ENCODE measurements around the gene IL4. TPM values are rescaled to one million over a fixed set of nuclear protein-coding genes. Genes with fewer than 3 reads are reported as not detected.

The IL4 gene
- polyA plus RNA-seq, 1 donor (not counting 4 experiments of a cell fraction or from before 2014, with no cell fraction given): not detected

- peaks cover 3% of the 10 kb centered on the region for H3K4me1 ChIP-seq (ENCODE audit: control insufficient read depth, extremely low read depth, insufficient read depth, low read length)
- H3K4me2 ChIP-seq (ENCODE audit: control insufficient read depth, extremely low read depth, insufficient read depth, low read depth, low read length): peak overlapping the region; percentile 81
- H3K79me2 ChIP-seq (ENCODE audit: control insufficient read depth, insufficient read depth, low read length): no peaks in the 10 kb centered on the region
- DNase-seq (ENCODE audit: low read depth, low spot score) (no peak), FAIRE-seq (no peak)
- peaks cover 36% of the 10 kb centered on the region for H3K27me3 ChIP-seq (ENCODE audit: control insufficient read depth, extremely low read depth, insufficient read depth, low read length)
- dilution Hi-C loops (cut with MboI; ENCODE audit: extremely low pct_ligation_motif_present, low sequenced_read_pairs): no loop called here
- no peaks in the 10 kb centered on the region for H4K20me1 ChIP-seq (ENCODE audit: control insufficient read depth, extremely low read depth, insufficient read depth, low read length)
- TF ChIP-seq CTCF (optimal IDR thresholded peaks at IDR 0.05 in 1 of 3, IDR thresholded peaks at IDR 0.05 in 1 of 3, conservative IDR thresholded peaks at IDR 0.05 in 1 of 3; ENCODE audit: extremely low read depth in 1 of 3, insufficient read depth in 2 of 3, low read length in 3 of 3): peak in 1 of 3 experiments; percentile 44
- peak; percentile 28 for TF ChIP-seq EZH2 (IDR thresholded peaks at IDR 0.05; ENCODE audit: low read length)
- H3K9ac ChIP-seq (ENCODE audit: control insufficient read depth, extremely low read depth, insufficient read depth, low read length): no peak overlapping the region
- no peaks in the 10 kb centered on the region for H3K9me3 ChIP-seq (ENCODE audit: control insufficient read depth, low read depth, low read length)
- H3K4me3 ChIP-seq (ENCODE audit: control insufficient read depth in 2 of 3, extremely low read depth in 1 of 3, insufficient read depth in 2 of 3, low read depth in 1 of 3, low read length in 3 of 3): peak overlapping the region in 2 of 3 experiments; percentile 48 to 54
- H3K36me3 ChIP-seq (ENCODE audit: control insufficient read depth in 2 of 2, extremely low read depth in 1 of 2, insufficient read depth in 2 of 2, low read length in 2 of 2): no peaks in the 10 kb centered on the region
- no peaks in the 10 kb centered on the region for H3K9me1 ChIP-seq (ENCODE audit: control insufficient read depth, extremely low read depth, insufficient read depth, low read length)
- H2AFZ ChIP-seq (ENCODE audit: control insufficient read depth, low read length): peak overlapping the region; percentile 30
- no peak overlapping the region for H3K27ac ChIP-seq (ENCODE audit: control insufficient read depth, insufficient read depth, low read length)
Observed at GRCh38 chr5:132655821-132656773, 17.7 kb upstream of the IL4 start.

GRCh38 chr5:132656774-132657355, 16.9 kb upstream of the IL4 start:
- Histone ChIP-seq H3K4me3 (ENCODE audit: control insufficient read depth in 2 of 3, extremely low read depth in 1 of 3, insufficient read depth in 2 of 3, low read depth in 1 of 3, low read length in 3 of 3) (peak overlapping the region in 1 of 3 experiments; percentile 34), H3K27me3 (ENCODE audit: control insufficient read depth, extremely low read depth, insufficient read depth, low read length) (peaks cover 36% of the 10 kb centered on the region), H2AFZ (ENCODE audit: control insufficient read depth, low read length) (no peak overlapping the region), H3K79me2 (ENCODE audit: control insufficient read depth, insufficient read depth, low read length) (no peaks in the 10 kb centered on the region), H3K9ac (ENCODE audit: control insufficient read depth, extremely low read depth, insufficient read depth, low read length) (no peak overlapping the region), H3K36me3 (ENCODE audit: control insufficient read depth in 2 of 2, extremely low read depth in 1 of 2, insufficient read depth in 2 of 2, low read length in 2 of 2) (no peaks in the 10 kb centered on the region), H3K27ac (ENCODE audit: control insufficient read depth, insufficient read depth, low read length) (no peak overlapping the region), H3K9me3 (ENCODE audit: control insufficient read depth, low read depth, low read length) (no peaks in the 10 kb centered on the region), H3K4me2 (ENCODE audit: control insufficient read depth, extremely low read depth, insufficient read depth, low read depth, low read length) (peak overlapping the region; percentile 81), H3K9me1 (ENCODE audit: control insufficient read depth, extremely low read depth, insufficient read depth, low read length) (no peaks in the 10 kb centered on the region), H4K20me1 (ENCODE audit: control insufficient read depth, extremely low read depth, insufficient read depth, low read length) (no peaks in the 10 kb centered on the region), H3K4me1 (ENCODE audit: control insufficient read depth, extremely low read depth, insufficient read depth, low read length) (peaks cover 3% of the 10 kb centered on the region)
- TF ChIP-seq EZH2 (IDR thresholded peaks at IDR 0.05; ENCODE audit: low read length): peak; percentile 38
- TF ChIP-seq CTCF (optimal IDR thresholded peaks at IDR 0.05 in 1 of 3, IDR thresholded peaks at IDR 0.05 in 1 of 3, conservative IDR thresholded peaks at IDR 0.05 in 1 of 3; ENCODE audit: extremely low read depth in 1 of 3, insufficient read depth in 2 of 3, low read length in 3 of 3): no peak
- DNase-seq (ENCODE audit: low read depth, low spot score) (no peak), FAIRE-seq (no peak)
- dilution Hi-C loops (cut with MboI; ENCODE audit: extremely low pct_ligation_motif_present, low sequenced_read_pairs): no loop called here

All from keratinocyte (primary cell).